NT2/D1 (cell line): ENCODE results near the gene CRYBB3.

ENCODE experiments used
- YY1 ChIP-seq: IDR thresholded peaks from 2 replicates; pipeline ENCODE4 v1.6.1; 2011; ENCODE audit not compliant: insufficient read length, insufficient read depth
- ZNF274 ChIP-seq: IDR thresholded peaks from 2 replicates; pipeline ENCODE4 v1.6.1; 2011; ENCODE audit warnings: mild to moderate bottlenecking, low read depth, low read length

DNA sequence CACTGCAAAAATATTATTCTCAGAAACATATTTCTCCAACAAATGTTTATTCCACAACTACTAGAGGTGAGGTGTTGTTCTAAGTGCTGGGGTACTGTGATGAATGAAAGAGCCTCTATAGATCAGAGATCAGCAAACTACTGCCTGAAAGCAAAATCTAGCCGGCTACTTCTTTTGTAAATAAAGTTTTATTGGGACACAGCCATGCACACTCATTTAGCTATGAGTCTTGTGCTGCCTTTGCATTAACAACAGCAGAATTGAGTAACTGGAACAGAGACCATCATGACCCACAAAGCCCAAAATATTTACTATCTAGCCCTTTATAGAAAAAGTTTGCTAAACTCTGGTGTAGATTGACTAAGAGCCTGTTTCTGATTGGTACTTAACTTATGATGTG lies 37.1 kb upstream of the CRYBB3 start:
- TF ChIP-seq ZNF274 (no peak), YY1 (no peak)
